Activated gamma-delta T cell treated with anti-CD3 and anti-CD28 coated beads, Interleukin-2, amount 50 U/mL, for 16 hours (primary cell): Measurements from ENCODE around the gene SART3.
"Not testable (repeated sequence)": the region's sequence is repeated elsewhere in the genome, so short reads cannot be mapped to it uniquely, and the experiment has no call there.

ENCODE experiments used
- DNase-seq: peaks from one replicate; pipeline ENCODE4 v3.0.0-alpha.2; 2020; ENCODE audit warnings: low read depth

The SART3 gene

GRCh38 chr12:108580531-108580930 lies 19.6 kb upstream of the SART3 start:
- no peak for DNase-seq

- DNase-seq, result no peak
These were observed 17.8 kb upstream of the SART3 start for GRCh38 chr12:108578813-108579212.

DNA sequence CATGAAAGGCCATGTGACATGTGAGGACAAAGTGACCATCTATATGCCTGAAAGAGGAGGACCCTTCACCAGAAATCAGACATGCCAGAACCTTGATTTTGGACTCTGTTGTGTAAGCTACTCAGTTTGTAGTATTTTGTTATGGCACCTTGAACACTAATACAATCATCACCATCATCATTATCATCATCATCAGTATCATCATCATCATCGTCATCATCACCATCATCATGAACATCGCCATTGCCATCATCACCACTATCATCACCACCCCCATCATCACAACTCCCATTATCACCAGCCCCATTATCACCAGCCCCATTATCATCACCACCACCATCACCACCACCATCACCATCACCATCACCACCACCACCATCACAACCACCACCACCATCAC lies 17.3 kb upstream of the SART3 start:
- no peak for DNase-seq

DNA sequence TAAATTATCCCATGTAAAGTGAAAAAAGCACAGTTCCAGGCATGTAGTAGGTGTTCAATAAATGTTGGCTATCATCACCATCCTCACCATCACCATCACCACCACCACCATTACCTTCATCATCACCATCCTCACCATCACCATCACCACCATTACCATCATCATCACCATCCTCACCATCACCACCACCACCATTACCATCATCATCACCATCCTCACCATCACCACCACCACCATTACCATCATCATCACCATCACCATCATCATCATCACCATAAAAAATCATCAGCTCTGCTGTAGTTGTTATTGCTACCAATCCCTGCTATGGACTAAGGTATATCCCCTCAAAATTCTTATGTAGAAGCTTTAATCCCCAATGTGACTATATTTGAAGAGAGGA lies 16.5 kb upstream of the SART3 start:
- no peak for DNase-seq

- DNase-seq, result no peak
These were observed 15.8 kb upstream of the SART3 start for GRCh38 chr12:108576660-108577234.

GRCh38 chr12:108575199-108575912 lies 14.4 kb upstream of the SART3 start:
- DNase-seq, result no peak

DNA sequence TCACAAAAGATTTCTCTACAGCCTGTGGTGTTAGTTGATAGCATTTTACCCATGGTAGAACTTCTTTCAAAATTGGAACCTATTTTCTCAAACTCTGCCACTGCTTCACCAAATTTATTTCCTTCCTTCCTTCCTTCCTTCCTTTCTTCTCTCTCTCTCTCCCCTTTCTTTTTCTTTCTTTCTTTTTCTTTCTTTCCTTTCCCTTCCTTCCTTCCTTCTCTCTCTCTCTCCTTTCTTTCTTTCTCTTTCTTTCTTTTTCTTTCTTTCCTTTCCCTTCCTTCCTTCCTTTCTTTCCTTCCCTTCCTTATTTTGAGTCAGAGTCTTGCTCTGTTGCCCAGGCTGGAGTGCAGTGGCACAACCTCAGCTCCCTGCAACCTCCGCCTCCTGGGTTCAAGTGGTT lies 13.3 kb upstream of the SART3 start:
- DNase-seq, result not testable (repeated sequence)

DNA sequence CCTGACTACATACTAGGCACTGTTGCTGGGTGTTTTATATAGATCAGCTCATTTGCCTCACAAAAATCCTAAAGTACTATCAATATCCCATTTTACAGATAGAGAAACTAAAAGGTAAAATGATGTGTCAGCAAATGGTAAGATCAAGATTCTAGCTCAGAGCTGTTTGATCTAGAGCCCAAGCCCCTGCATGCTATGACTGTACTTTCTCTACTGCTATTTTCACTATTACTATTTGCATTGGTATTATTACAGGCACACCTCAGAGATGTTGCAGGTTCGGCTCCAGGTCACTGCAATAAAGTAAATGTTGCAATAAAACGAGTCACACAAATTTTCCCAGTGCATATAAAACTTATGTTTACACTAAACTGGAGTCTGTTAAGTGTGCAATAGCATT lies 12.3 kb upstream of the SART3 start:
- DNase-seq, result no peak

GRCh38 chr12:108572166-108572790 lies 11.3 kb upstream of the SART3 start:
- no peak for DNase-seq

- no peak for DNase-seq
These were observed 10.7 kb upstream of the SART3 start for GRCh38 chr12:108571609-108572165.

GRCh38 chr12:108570743-108571608 lies 10.0 kb upstream of the SART3 start:
- DNase-seq, result no peak

DNA sequence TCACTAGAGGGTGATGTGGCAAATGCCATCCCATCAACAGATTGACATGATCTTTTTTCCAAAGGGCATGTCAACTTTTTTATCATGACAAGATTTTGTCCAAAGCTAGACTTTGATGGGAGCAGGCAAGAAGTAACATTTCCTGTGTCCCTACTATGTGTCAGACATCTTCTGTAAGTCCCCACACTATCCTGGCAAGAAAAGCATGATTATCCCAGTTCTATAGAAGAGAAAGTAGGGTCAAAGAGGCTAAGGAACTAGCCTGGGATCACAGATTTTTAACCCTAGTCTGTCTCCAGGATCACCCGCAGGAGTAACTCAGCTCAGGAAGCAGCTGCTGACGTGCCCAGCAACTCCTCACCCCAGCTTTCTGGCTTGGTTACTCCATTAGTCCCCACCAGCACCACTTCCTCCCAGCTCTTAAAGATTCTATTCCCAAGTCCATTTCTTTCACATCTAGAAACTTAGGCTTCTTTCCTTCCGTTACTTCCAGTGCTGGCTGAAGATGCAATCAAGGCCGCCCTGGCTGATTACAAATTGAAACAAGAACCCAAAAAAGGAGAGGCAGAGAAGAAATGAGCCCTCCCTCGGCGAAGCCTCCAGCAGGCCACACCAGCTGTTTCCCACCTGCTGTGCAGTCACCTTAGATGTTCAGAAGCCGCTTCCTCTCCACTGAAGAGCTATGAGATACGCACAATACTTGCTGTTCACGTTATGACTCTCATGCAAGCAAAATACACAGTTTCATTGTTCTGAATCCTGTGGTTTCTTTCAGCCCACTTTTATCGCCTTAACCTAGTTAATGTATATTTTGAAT lies 7.6 kb upstream of the SART3 start:
- DNase-seq, result peak; percentile 33

GRCh38 chr12:108567406-108568337 lies 6.7 kb upstream of the SART3 start:
- DNase-seq, result no peak

DNA sequence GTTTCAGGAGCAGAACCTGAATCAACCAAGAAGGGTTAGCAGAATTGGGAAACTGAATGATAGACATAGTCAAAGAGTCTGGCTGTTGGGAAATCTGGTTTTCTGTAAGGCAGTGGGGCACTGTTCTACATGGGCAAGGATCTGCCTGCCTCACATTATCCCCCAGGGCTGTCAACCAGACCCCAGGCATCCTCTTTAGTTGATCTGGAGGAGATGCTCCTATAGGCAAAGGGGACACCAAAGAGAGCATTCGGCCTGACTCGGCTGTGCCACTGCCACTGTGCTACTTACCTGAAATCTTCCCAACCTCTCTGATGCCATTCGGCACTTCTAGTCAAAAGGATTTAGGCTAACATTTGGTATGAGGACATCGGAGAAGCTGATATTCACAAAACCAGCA lies 5.5 kb upstream of the SART3 start:
- no peak for DNase-seq

DNA sequence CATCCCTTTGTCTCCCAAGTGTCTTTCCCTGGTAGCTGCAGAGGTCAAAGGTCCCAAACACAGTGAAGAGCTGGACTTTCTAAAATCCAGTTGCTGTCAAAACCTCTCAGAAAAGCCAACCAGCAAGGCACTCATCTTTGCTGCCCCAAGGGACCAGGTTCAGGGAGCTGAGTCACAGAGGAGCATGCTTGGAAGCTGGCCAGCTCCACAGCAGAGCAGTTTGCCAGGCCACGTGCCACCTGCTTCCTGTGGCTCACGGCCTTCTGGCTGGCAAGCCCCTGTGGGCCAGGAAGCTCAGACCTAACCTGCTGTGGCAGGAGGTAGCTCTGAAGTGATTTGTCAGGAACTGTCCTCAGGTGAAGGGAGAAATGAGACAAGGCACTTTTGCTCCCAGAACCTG lies 5.0 kb upstream of the SART3 start:
- peak; percentile 45 for DNase-seq

DNA sequence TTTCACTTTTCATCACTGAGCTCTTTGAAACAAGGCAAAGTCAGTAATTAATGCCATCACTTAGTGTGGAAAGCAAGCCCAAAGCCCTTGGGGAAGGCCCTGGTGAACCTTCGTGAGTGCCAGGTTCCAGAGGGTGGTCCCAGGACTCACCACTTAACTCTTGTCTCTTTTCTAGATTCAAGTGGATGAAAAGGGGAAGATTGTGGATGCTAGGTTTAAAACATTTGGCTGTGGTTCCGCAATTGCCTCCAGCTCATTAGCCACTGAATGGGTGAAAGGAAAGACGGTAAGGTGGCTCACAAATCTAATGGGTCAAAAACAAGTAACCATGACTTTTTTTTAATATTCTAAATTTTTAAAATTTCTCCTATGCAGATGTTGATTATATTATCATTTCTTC lies 4.2 kb upstream of the SART3 start:
- DNase-seq, result no peak

DNA sequence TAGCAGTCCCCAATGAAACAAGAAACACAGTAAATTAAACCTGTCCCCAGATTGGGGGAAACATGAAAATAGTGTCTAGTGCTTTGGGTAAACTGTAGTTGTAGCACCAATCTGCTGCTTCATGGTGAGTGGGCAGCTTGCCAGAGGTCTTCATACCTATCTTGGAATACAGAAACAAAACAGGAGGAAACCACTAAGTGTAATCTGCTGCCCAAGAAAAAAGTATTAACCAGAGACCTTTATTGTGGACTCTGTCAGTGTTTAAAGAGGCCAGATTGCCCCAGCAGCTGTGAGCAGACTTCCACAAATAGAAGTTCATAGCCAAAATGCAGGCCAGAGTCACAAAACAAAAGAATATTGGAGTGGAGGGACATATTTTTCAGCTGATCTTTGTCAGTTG lies 3.8 kb upstream of the SART3 start:
- DNase-seq, result no peak

GRCh38 chr12:108563804-108564151 lies 2.8 kb upstream of the SART3 start:
- no peak for DNase-seq

DNA sequence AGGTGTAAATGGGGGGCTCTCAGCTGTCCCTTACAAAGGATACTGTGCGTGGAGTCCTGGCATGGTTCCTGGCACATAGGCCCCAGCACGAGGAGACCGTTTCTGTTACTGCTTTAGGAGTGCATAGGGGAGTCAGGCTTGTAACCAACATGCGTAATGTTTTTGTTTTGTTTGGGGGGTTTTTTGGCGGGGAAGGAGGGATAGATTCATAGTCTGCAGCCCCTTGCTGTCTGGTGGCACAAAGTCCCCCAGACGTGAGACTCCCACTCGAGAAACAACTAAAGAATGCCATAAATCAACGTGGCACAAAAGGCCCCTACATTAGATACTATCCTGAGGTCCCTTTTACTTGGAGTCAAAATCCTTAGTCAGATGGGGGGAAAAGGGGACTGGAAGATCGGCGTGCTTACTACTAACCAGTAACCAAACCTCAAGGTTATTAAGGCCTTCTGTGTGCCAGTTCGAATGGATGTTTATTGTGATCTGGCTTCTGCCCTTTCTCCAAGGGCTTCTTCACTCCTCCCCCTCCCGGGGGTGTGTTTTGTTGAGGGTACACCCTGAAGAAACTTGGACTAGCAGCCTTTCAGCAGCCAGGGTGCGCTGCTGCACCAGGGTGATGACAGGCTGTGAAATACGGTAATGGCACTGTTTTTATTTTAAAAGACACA lies 2.3 kb upstream of the SART3 start:
- peak; percentile 84 for DNase-seq
